ENCODE measurements around the gene PNMA5. TPM values are rescaled to one million over a fixed set of nuclear protein-coding genes. Genes with fewer than 3 reads are reported as not detected.

PNMA5 gene
- total RNA-seq, 2 experiments from 2014 or later = 0.20 TPM; not detected in 1

- H3K4me3 ChIP-seq (ENCODE audit: low read length) = no peak overlapping the region
- no peaks in the 10 kb centered on the region for H3K9me3 ChIP-seq (ENCODE audit: control insufficient read depth in 1 of 2, insufficient read depth in 1 of 2, low read length in 2 of 2)
- Mint-ChIP-seq H3K27me3 (no peaks in the 10 kb centered on the region), H3K4me3 (no peak overlapping the region), H3K4me1 (ENCODE audit: low read depth) (peaks cover 9% of the 10 kb centered on the region), H3K9me3 (no peaks in the 10 kb centered on the region), H3K27ac (no peak overlapping the region), H3K36me3 (ENCODE audit: low read depth) (peaks cover 19% of the 10 kb centered on the region)
- H3K27ac ChIP-seq (ENCODE audit: low read depth in 1 of 2, low read length in 2 of 2) = no peak overlapping the region
- intact Hi-C loops (cut with DNase I, micrococcal nuclease) = loop anchor here (5.0 kb wide), 6 partner anchors 88 to 718 kb away; partner anchors contain the start of genes HAUS7 (in 1 of the 2) and ZNF275 (in 1 of the 2)
- H3K36me3 ChIP-seq (ENCODE audit: insufficient read depth, low read length) = no peaks in the 10 kb centered on the region
- no peak for TF ChIP-seq CTCF (IDR thresholded peaks at IDR 0.05)
- H3K27me3 ChIP-seq (ENCODE audit: control insufficient read depth in 1 of 2, insufficient read depth in 2 of 2, low read length in 2 of 2) = no peaks in the 10 kb centered on the region
- no peak for ATAC-seq (ENCODE audit: poor library complexity)
- ChIA-PET POLR2A (no interaction called here), CTCF (no interaction called here)
- DNase-seq = no peak
- peaks cover 14% of the 10 kb centered on the region for H3K4me1 ChIP-seq (ENCODE audit: insufficient read depth, low read length)
Measured at GRCh38 chrX:152943826-152944225, 50.1 kb downstream of the PNMA5 start.

- H3K4me1 Mint-ChIP-seq (ENCODE audit: low read depth) = peaks cover 9% of the 10 kb centered on the region
- POLR2A ChIA-PET = interaction anchor here (0.8 to 2.3 kb wide), 11 partner anchors 9 to 1030 kb away, joined by 3 to 10 read pairs (median 4); partner anchors contain the start of genes CETN2, HCFC1, NSDHL and ZNF275
- DNase-seq = no peak
Measured at GRCh38 chrX:152942077-152942442, 51.9 kb downstream of the PNMA5 start.

GRCh38 chrX:152941328-152942076 is 52.4 kb downstream of the PNMA5 start:
- intact Hi-C loops (cut with DNase I, micrococcal nuclease) = loop anchor here (1.0 to 5.0 kb wide), 8 partner anchors 17 to 721 kb away; partner anchors contain the start of genes HAUS7 (in 2 of the 2) and ZNF275 (in 1 of the 2)
- Histone ChIP-seq H3K9me3 (ENCODE audit: control insufficient read depth in 1 of 2, insufficient read depth in 1 of 2, low read length in 2 of 2) (no peaks in the 10 kb centered on the region), H3K4me3 (ENCODE audit: low read length) (peak overlapping the region; percentile 57), H3K27me3 (ENCODE audit: control insufficient read depth in 1 of 2, insufficient read depth in 2 of 2, low read length in 2 of 2) (no peaks in the 10 kb centered on the region), H3K4me1 (ENCODE audit: insufficient read depth, low read length) (peaks cover 14% of the 10 kb centered on the region), H3K27ac (ENCODE audit: low read depth in 1 of 2, low read length in 2 of 2) (peak overlapping the region; percentile 56 to 62), H3K36me3 (ENCODE audit: insufficient read depth, low read length) (no peaks in the 10 kb centered on the region)
- Mint-ChIP-seq H3K9me3 (no peaks in the 10 kb centered on the region), H3K36me3 (ENCODE audit: low read depth) (peaks cover 3% of the 10 kb centered on the region), H3K27me3 (no peaks in the 10 kb centered on the region), H3K27ac (peak overlapping the region; percentile 89), H3K4me3 (peak overlapping the region; percentile 86), H3K4me1 (ENCODE audit: low read depth) (peaks cover 9% of the 10 kb centered on the region)
- ATAC-seq (ENCODE audit: poor library complexity) (peak; percentile 97), DNase-seq (peak; percentile 80 to 96 (median 88))
- CTCF ChIA-PET = interaction anchor here (0.6 to 1.8 kb wide), 19 partner anchors 10 to 1545 kb away, joined by 3 to 12 read pairs (median 4); partner anchors contain the start of genes HAUS7 and VMA21
- peak; percentile 66 for TF ChIP-seq CTCF (IDR thresholded peaks at IDR 0.05)
- POLR2A ChIA-PET = interaction anchor here (0.8 to 2.3 kb wide), 11 partner anchors 10 to 1030 kb away, joined by 3 to 10 read pairs (median 4); partner anchors contain the start of genes CETN2, HCFC1, NSDHL and ZNF275

More at GRCh38 chrX:152942077-152942442, 51.9 kb downstream of the PNMA5 start:
- Mint-ChIP-seq H3K9me3 (no peaks in the 10 kb centered on the region), H3K27ac (peak overlapping the region; percentile 30), H3K36me3 (ENCODE audit: low read depth) (peaks cover 6% of the 10 kb centered on the region), H3K4me3 (peak overlapping the region; percentile 34), H3K27me3 (no peaks in the 10 kb centered on the region)
- Histone ChIP-seq H3K27me3 (ENCODE audit: control insufficient read depth in 1 of 2, insufficient read depth in 2 of 2, low read length in 2 of 2) (no peaks in the 10 kb centered on the region), H3K4me1 (ENCODE audit: insufficient read depth, low read length) (peaks cover 14% of the 10 kb centered on the region), H3K27ac (ENCODE audit: low read depth in 1 of 2, low read length in 2 of 2) (peak overlapping the region; percentile 56 to 62), H3K36me3 (ENCODE audit: insufficient read depth, low read length) (no peaks in the 10 kb centered on the region), H3K9me3 (ENCODE audit: control insufficient read depth in 1 of 2, insufficient read depth in 1 of 2, low read length in 2 of 2) (no peaks in the 10 kb centered on the region), H3K4me3 (ENCODE audit: low read length) (peak overlapping the region; percentile 53)
- ATAC-seq (ENCODE audit: poor library complexity) = no peak
- TF ChIP-seq CTCF (IDR thresholded peaks at IDR 0.05) = no peak
- intact Hi-C loops (cut with DNase I, micrococcal nuclease) = loop anchor here (5.0 kb wide), 6 partner anchors 90 to 720 kb away; partner anchors contain the start of genes HAUS7 (in 1 of the 2) and ZNF275 (in 1 of the 2)
- CTCF ChIA-PET = interaction anchor here (0.7 to 1.8 kb wide), 18 partner anchors 10 to 1545 kb away, joined by 3 to 12 read pairs (median 4); partner anchors contain the start of genes HAUS7 and VMA21

Other genes starting within 250 kb of the PNMA5 start
- gene MAGEA2, start 240.3 kb downstream of the PNMA5 start, total RNA-seq = not detected
- not detected for gene CSAG3, start 234.9 kb downstream of the PNMA5 start, total RNA-seq
- not detected for gene MAGEA6, start 224.4 kb downstream of the PNMA5 start, total RNA-seq
- gene CETN2, start 163.4 kb downstream of the PNMA5 start, total RNA-seq = 1 to 10 TPM; 4.0 to 5.1 TPM
- gene NSDHL, start 163.1 kb downstream of the PNMA5 start, total RNA-seq = 1 to 10 TPM; 2.7 to 2.9 TPM
- gene ZNF185, start 96.0 kb downstream of the PNMA5 start, total RNA-seq = 1 to 10 TPM; 1.4 to 1.5 TPM
- gene PNMA3, start 62.4 kb upstream of the PNMA5 start, total RNA-seq = 1 to 10 TPM; 2.5 to 2.6 TPM
- gene PNMA6A, start 78.3 kb upstream of the PNMA5 start, total RNA-seq = under 1 TPM; 0.25 to 0.38 TPM
- not detected for gene MAGEA1, start 185.2 kb upstream of the PNMA5 start, total RNA-seq